Measurements from ENCODE around the gene MFSD2A. TPM values are rescaled to one million over a fixed set of nuclear protein-coding genes. Genes with fewer than 3 reads are reported as not detected.
A peak's percentile ranks its signal among the peaks of the same experiment; 100 is the strongest.
"Not testable (repeated sequence)": the region's sequence is repeated elsewhere in the genome, so short reads cannot be mapped to it uniquely, and the experiment has no call there.

MFSD2A gene
- total RNA-seq, 1 donor from 2014 or later: 5.6 TPM

GRCh38 chr1:39910263-39910662 lies 44.7 kb upstream of the MFSD2A start:
- no peaks in the 10 kb centered on the region for H3K4me1 Mint-ChIP-seq (ENCODE audit: low read depth, unreplicated experiment)
- TF ChIP-seq CTCF (IDR thresholded peaks at IDR 0.05; ENCODE audit: partially characterized antibody, unreplicated experiment): no peak
- no peak overlapping the region for H3K4me3 Mint-ChIP-seq (ENCODE audit: unreplicated experiment)
- H3K27ac Mint-ChIP-seq (ENCODE audit: unreplicated experiment): no peak overlapping the region
- no peak for DNase-seq
- peaks cover 5% of the 10 kb centered on the region for H3K36me3 Mint-ChIP-seq (ENCODE audit: unreplicated experiment)
- H3K9me3 Mint-ChIP-seq (ENCODE audit: unreplicated experiment): peaks cover 3% of the 10 kb centered on the region
- peaks cover 5% of the 10 kb centered on the region for H3K27me3 Mint-ChIP-seq (ENCODE audit: unreplicated experiment)

- not testable (repeated sequence) for H3K4me1 Mint-ChIP-seq (ENCODE audit: low read depth, unreplicated experiment); H3K36me3 Mint-ChIP-seq (ENCODE audit: unreplicated experiment); H3K27ac Mint-ChIP-seq (ENCODE audit: unreplicated experiment); H3K27me3 Mint-ChIP-seq (ENCODE audit: unreplicated experiment); H3K9me3 Mint-ChIP-seq (ENCODE audit: unreplicated experiment); DNase-seq; H3K4me3 Mint-ChIP-seq (ENCODE audit: unreplicated experiment)
These were observed 41.8 kb upstream of the MFSD2A start for GRCh38 chr1:39913136-39913535.

DNA sequence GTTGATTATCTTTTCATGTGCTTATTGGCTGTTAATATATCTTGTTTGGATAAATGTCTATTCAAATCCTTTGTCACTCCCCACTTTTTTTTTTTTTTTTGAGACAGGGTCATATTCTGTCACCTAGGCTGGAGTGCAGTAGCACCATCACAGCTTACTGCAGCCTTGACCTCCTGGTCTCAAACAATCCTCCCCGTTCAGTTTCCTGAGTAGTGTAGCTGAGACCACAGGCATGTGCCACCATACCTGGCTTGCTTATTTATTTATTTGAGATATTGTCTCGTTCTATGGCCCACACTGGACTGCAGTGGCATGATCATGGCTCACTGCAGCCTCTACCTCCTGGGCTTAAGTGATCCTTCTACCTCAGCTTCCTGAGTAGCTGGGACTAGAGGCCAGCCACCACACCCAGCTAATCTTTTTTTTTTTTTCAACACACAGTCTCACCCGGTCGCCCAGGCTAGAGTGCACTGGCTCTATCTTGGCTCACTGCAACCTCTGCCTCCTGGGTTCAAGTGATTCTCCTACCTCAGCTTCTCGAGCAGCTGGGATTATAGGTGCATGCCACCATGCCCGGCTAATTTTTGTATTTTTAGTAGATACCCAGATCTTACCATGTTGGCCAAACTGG lies 39.3 kb upstream of the MFSD2A start:
- H3K27me3 Mint-ChIP-seq (ENCODE audit: unreplicated experiment): peaks cover 5% of the 10 kb centered on the region
- peaks cover 4% of the 10 kb centered on the region for H3K9me3 Mint-ChIP-seq (ENCODE audit: unreplicated experiment)
- DNase-seq: no peak
- no peak overlapping the region for H3K4me3 Mint-ChIP-seq (ENCODE audit: unreplicated experiment)
- peaks cover 2% of the 10 kb centered on the region for H3K4me1 Mint-ChIP-seq (ENCODE audit: low read depth, unreplicated experiment)
- H3K36me3 Mint-ChIP-seq (ENCODE audit: unreplicated experiment): no peaks in the 10 kb centered on the region
- no peak for TF ChIP-seq CTCF (IDR thresholded peaks at IDR 0.05; ENCODE audit: partially characterized antibody, unreplicated experiment)
- H3K27ac Mint-ChIP-seq (ENCODE audit: unreplicated experiment): no peak overlapping the region

GRCh38 chr1:39917825-39918224 lies 37.1 kb upstream of the MFSD2A start:
- Mint-ChIP-seq H3K4me3 (ENCODE audit: unreplicated experiment) (no peak overlapping the region), H3K4me1 (ENCODE audit: low read depth, unreplicated experiment) (peaks cover 6% of the 10 kb centered on the region), H3K27ac (ENCODE audit: unreplicated experiment) (no peak overlapping the region), H3K36me3 (ENCODE audit: unreplicated experiment) (no peaks in the 10 kb centered on the region), H3K9me3 (ENCODE audit: unreplicated experiment) (peaks cover 2% of the 10 kb centered on the region), H3K27me3 (ENCODE audit: unreplicated experiment) (peaks cover 4% of the 10 kb centered on the region)
- DNase-seq: no peak
- no peak for TF ChIP-seq CTCF (IDR thresholded peaks at IDR 0.05; ENCODE audit: partially characterized antibody, unreplicated experiment)

GRCh38 chr1:39919545-39919944 lies 35.4 kb upstream of the MFSD2A start:
- peak; percentile 74 for TF ChIP-seq CTCF (IDR thresholded peaks at IDR 0.05; ENCODE audit: partially characterized antibody, unreplicated experiment)
- Mint-ChIP-seq H3K36me3 (ENCODE audit: unreplicated experiment) (no peaks in the 10 kb centered on the region), H3K27ac (ENCODE audit: unreplicated experiment) (no peak overlapping the region), H3K4me3 (ENCODE audit: unreplicated experiment) (no peak overlapping the region), H3K27me3 (ENCODE audit: unreplicated experiment) (peaks cover 6% of the 10 kb centered on the region), H3K9me3 (ENCODE audit: unreplicated experiment) (peaks cover 2% of the 10 kb centered on the region), H3K4me1 (ENCODE audit: low read depth, unreplicated experiment) (peaks cover 6% of the 10 kb centered on the region)
- no peak for DNase-seq
